Stimulated activated CD8-positive, alpha-beta memory T cell treated with anti-CD3 and anti-CD28 coated beads, Interleukin-4, amount 100 ng/mL, for 24 hours (primary cell): ENCODE measurements around the gene BACH2.
"Not testable (repeated sequence)": the region's sequence is repeated elsewhere in the genome, so short reads cannot be mapped to it uniquely, and the experiment has no call there.

Experiments used
- DNase-seq: peaks from one replicate; pipeline ENCODE4 v3.0.0-alpha.2; 2020; ENCODE audit warnings: low read depth

Gene BACH2

GRCh38 chr6:89890845-89891528 is 405.7 kb downstream of the BACH2 start:
- DNase-seq, result not testable (repeated sequence)

GRCh38 chr6:89888871-89889270 is 407.8 kb downstream of the BACH2 start:
- no peak for DNase-seq

DNA sequence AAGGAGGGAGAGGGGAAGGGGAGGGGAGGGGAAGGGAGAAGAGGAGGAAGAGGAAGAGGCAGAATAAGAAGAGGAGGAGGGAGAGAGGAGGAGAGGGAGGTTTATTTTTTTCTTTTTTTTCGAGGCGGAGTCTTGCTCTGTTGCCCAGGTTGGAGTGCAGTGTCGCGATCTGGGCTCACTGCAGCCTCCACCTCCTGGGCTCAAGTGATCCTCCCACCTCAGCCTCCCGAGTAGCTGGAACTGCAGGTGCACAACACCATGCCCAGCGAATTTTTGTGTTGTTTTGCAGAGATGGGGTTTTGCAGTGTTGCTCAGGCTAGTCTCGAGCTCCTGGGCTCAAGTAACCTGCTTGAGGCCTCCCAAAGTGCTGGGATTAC is 408.5 kb downstream of the BACH2 start:
- no peak for DNase-seq

- DNase-seq, result no peak
These were observed 409.0 kb downstream of the BACH2 start for GRCh38 chr6:89887452-89888137.

- DNase-seq, result no peak
These were observed 410.1 kb downstream of the BACH2 start for GRCh38 chr6:89886378-89887120.
